Upper lobe of left lung (tissue), 6 donors: Measurements from ENCODE around the gene KIF1A. TPM values are rescaled to one million over a fixed set of nuclear protein-coding genes. Genes with fewer than 3 reads are reported as not detected.

Experiments
- ATAC-seq, 2 donors: fragments of 200-7000 bp; cut with Tn5 transposase; one replicate each; pipeline ENCODE4 v1.9.1; 2022; ENCODE audit warnings: mild to moderate bottlenecking in 2 of 2, moderate library complexity in 2 of 2; ENCODE audit not compliant: low FRiP score in 2 of 2
- DNase-seq, 2 donors: peaks; one replicate each; pipeline ENCODE4 v3.0.0-alpha.2; 2019 to 2020
- H3K27ac ChIP-seq, 4 donors: fragments of 200-600 bp; sonication (generic); one replicate each; pipeline ENCODE4 v1.5.1; 2016 to 2019
- H3K27me3 ChIP-seq, 4 donors: fragments of 200-600 bp; sonication (generic); one replicate each; pipeline ENCODE4 v1.5.1; 2017 to 2019
- H3K36me3 ChIP-seq, 4 donors: fragments of 200-600 bp; sonication (generic); one replicate each; pipeline ENCODE4 v1.5.1; 2016 to 2019
- H3K4me1 ChIP-seq, 4 donors: fragments of 200-600 bp; sonication (generic); one replicate each; pipeline ENCODE4 v1.5.1; 2018 to 2019
- H3K4me3 ChIP-seq, 4 donors: fragments of 200-600 bp; sonication (generic); one replicate each; pipeline ENCODE4 v1.5.1; 2017 to 2019; ENCODE audit warnings: mild to moderate bottlenecking in 2 of 4, moderate library complexity in 1 of 4
- H3K9me3 ChIP-seq, 4 donors: fragments of 200-600 bp; sonication (generic); one replicate each; pipeline ENCODE4 v1.5.1; 2018 to 2019
- CTCF ChIP-seq, 6 experiments: fragments of 450-650 bp in 4 of 6; fragments of 200-600 bp in 2 of 6; sonication (generic) in 2 of 6; IDR thresholded peaks; one replicate each; pipeline ENCODE4 v1.5.1; 2016 to 2019; ENCODE audit warnings: antibody characterized with exemption in 6 of 6
- EP300 ChIP-seq, 4 donors: sonication (generic); formaldehyde crosslinking; IDR thresholded peaks; one replicate each; pipeline ENCODE4 v1.5.1; 2017; ENCODE audit warnings: antibody characterized with exemption in 4 of 4, control low read depth in 2 of 4
- POLR2A ChIP-seq, 4 donors: fragments of 450-650 bp; IDR thresholded peaks; one replicate each; pipeline ENCODE4 v1.5.1; 2016 to 2017; ENCODE audit warnings: antibody characterized with exemption in 4 of 4, mild to moderate bottlenecking in 2 of 4
- POLR2AphosphoS5 ChIP-seq, 2 donors: sonication (generic); formaldehyde crosslinking; IDR thresholded peaks; one replicate each; pipeline ENCODE4 v1.5.1; 2017; ENCODE audit warnings: antibody characterized with exemption in 2 of 2
- WGBS, 2 donors: methylation state at CpG; one replicate each; pipeline ENCODE4 v1.1.5; 2017 to 2018; 5-methylcytosine and 5-hydroxymethylcytosine counted together
- total RNA-seq, 6 donors: library from RNA; depleted of rRNA in 4 of 6; stranded (reverse); fragments of >200 nt in 4 of 6; gene quantifications; one replicate each; pipeline versions ENCODE4 v1.1.0 to v1.2.1, GENCODE V29; 2016 to 2021
- donor health status: DM: no; HTN: no; CAD: no; lungs with moderate emphysema.
- donor health status: DM: no; HTN: yes; CAD: no; lungs with severe emphysema.

Gene KIF1A
- total RNA-seq, 6 donors from 2014 or later, result 0.15 to 1.2 (median 0.35) TPM; not detected in 2

- ATAC-seq, result peak in 1 of 2 donors; percentile 71
- H3K27me3 ChIP-seq, result no peaks in the 10 kb centered on the region
- TF ChIP-seq POLR2A (IDR thresholded peaks at IDR 0.05) (no peak), EP300 (IDR thresholded peaks at IDR 0.05) (no peak), POLR2AphosphoS5 (IDR thresholded peaks at IDR 0.05) (no peak), CTCF (IDR thresholded peaks at IDR 0.05) (no peak)
- peaks cover 2 to 8% (median 4%) of the 10 kb centered on the region in 4 donors for H3K4me1 ChIP-seq
- H3K27ac ChIP-seq, result no peak overlapping the region
- DNase-seq, result peak in 1 of 2 donors; percentile 88
- H3K9me3 ChIP-seq, result no peaks in the 10 kb centered on the region
- H3K4me3 ChIP-seq, result no peak overlapping the region
- WGBS, 2 donors, result 50 to 70% methylated on average over 10 to 15 of the region's 17 CpGs
- H3K36me3 ChIP-seq, result no peaks in the 10 kb centered on the region
Observed at GRCh38 chr2:240836781-240837467, 16.9 kb upstream of the KIF1A start.

GRCh38 chr2:240835528-240835927, 15.5 kb upstream of the KIF1A start:
- peaks cover 0 to 4% (median 0%) of the 10 kb centered on the region in 4 donors for H3K27me3 ChIP-seq
- ATAC-seq (no peak), DNase-seq (peak in 1 of 2 donors; percentile 29)
- no peak overlapping the region for H3K4me3 ChIP-seq
- H3K4me1 ChIP-seq, result peaks cover 8 to 14% (median 10%) of the 10 kb centered on the region in 4 donors
- WGBS, 2 donors, result 69 to 80% methylated on average over 4 to 9 of the region's 9 CpGs
- no peaks in the 10 kb centered on the region for H3K36me3 ChIP-seq
- no peaks in the 10 kb centered on the region for H3K9me3 ChIP-seq
- TF ChIP-seq CTCF (IDR thresholded peaks at IDR 0.05) (no peak), EP300 (IDR thresholded peaks at IDR 0.05) (no peak), POLR2A (IDR thresholded peaks at IDR 0.05) (no peak), POLR2AphosphoS5 (IDR thresholded peaks at IDR 0.05) (no peak)
- H3K27ac ChIP-seq, result no peak overlapping the region

GRCh38 chr2:240834377-240834975, 14.5 kb upstream of the KIF1A start:
- TF ChIP-seq EP300 (IDR thresholded peaks at IDR 0.05), result no peak
- no peak for TF ChIP-seq POLR2AphosphoS5 (IDR thresholded peaks at IDR 0.05)
- TF ChIP-seq CTCF (IDR thresholded peaks at IDR 0.05), result no peak
- no peak for TF ChIP-seq POLR2A (IDR thresholded peaks at IDR 0.05)
- H3K27me3 ChIP-seq, result peaks cover 0 to 4% (median 0%) of the 10 kb centered on the region in 4 donors
- H3K36me3 ChIP-seq, result no peaks in the 10 kb centered on the region
- H3K9me3 ChIP-seq, result no peaks in the 10 kb centered on the region
- no peak for DNase-seq
- no peak overlapping the region for H3K4me3 ChIP-seq
- 72 to 81% methylated on average over 3 to 6 of the region's 6 CpGs for WGBS, 2 donors
- no peak for ATAC-seq
- peaks cover 8 to 14% (median 10%) of the 10 kb centered on the region in 4 donors for H3K4me1 ChIP-seq
- no peak overlapping the region for H3K27ac ChIP-seq

GRCh38 chr2:240833724-240834285, 13.8 kb upstream of the KIF1A start:
- WGBS, 2 donors, result 66 to 80% methylated on average over 8 of the region's 8 CpGs
- DNase-seq (peak in 1 of 2 donors; percentile 47), ATAC-seq (no peak)
- Histone ChIP-seq H3K9me3 (no peaks in the 10 kb centered on the region), H3K27me3 (peaks cover 0 to 4% (median 0%) of the 10 kb centered on the region in 4 donors), H3K4me3 (no peak overlapping the region), H3K4me1 (peaks cover 8 to 14% (median 10%) of the 10 kb centered on the region in 4 donors), H3K36me3 (no peaks in the 10 kb centered on the region), H3K27ac (no peak overlapping the region)
- TF ChIP-seq POLR2A (IDR thresholded peaks at IDR 0.05) (no peak), CTCF (IDR thresholded peaks at IDR 0.05) (no peak), POLR2AphosphoS5 (IDR thresholded peaks at IDR 0.05) (no peak), EP300 (IDR thresholded peaks at IDR 0.05) (no peak)
